Epithelial cell of esophagus (primary cell): Measurements from ENCODE around the gene IRF6.
A peak's percentile ranks its signal among the peaks of the same experiment; 100 is the strongest.
"Not testable (repeated sequence)": the region's sequence is repeated elsewhere in the genome, so short reads cannot be mapped to it uniquely, and the experiment has no call there.

ENCODE experiments used
- DNase-seq: peaks from one replicate; pipeline ENCODE4 v3.0.0; 2010; ENCODE audit warnings: low read depth
- H3K4me3 ChIP-seq: 2 replicates; pipeline ENCODE4 v1.5.1; 2011; ENCODE audit warnings: mild to moderate bottlenecking, low read length, control low read depth
- TF ChIP-seq, protein P1 (sequence below): IDR thresholded peaks from 2 replicates; pipeline ENCODE4 v1.5.1; 2011; ENCODE audit warnings: low read depth, mild to moderate bottlenecking, low read length, control low read depth, inconsistent platforms; ENCODE audit not compliant: insufficient read depth; ENCODE audit errors: missing control alignments

IRF6 gene

DNA sequence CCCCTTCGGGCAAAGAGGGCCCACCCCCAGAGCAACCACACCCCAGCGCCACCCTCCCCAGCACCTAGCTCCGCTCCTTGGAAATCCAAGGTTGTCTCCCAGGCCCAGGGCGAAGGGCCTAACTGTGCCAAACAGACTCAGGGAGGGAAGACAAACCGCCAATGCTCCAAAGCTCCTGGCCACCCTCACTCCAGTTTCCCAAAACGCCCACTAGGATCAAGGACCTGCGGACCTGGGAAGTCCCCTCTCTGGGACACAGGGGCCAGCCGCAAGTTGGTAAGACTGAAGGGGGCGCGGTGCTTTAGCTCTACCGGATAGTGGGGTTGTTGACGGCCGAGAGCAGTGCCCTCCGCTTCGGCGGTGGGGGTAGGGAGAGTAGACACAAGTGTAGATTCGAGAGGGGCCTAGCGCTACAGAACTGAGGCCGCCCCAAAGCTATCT, 581 bp downstream of the IRF6 start:
- no peak for DNase-seq
- TF ChIP-seq, protein P1, sequence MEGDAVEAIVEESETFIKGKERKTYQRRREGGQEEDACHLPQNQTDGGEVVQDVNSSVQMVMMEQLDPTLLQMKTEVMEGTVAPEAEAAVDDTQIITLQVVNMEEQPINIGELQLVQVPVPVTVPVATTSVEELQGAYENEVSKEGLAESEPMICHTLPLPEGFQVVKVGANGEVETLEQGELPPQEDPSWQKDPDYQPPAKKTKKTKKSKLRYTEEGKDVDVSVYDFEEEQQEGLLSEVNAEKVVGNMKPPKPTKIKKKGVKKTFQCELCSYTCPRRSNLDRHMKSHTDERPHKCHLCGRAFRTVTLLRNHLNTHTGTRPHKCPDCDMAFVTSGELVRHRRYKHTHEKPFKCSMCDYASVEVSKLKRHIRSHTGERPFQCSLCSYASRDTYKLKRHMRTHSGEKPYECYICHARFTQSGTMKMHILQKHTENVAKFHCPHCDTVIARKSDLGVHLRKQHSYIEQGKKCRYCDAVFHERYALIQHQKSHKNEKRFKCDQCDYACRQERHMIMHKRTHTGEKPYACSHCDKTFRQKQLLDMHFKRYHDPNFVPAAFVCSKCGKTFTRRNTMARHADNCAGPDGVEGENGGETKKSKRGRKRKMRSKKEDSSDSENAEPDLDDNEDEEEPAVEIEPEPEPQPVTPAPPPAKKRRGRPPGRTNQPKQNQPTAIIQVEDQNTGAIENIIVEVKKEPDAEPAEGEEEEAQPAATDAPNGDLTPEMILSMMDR = peak; percentile 15
- peak overlapping the region; percentile 95 for H3K4me3 ChIP-seq

- TF ChIP-seq, protein P1 = no peak
- DNase-seq = peak; percentile 44
- H3K4me3 ChIP-seq = peak overlapping the region; percentile 95
Measured at GRCh38 chr1:209803568-209803967, 2.4 kb downstream of the IRF6 start.

DNA sequence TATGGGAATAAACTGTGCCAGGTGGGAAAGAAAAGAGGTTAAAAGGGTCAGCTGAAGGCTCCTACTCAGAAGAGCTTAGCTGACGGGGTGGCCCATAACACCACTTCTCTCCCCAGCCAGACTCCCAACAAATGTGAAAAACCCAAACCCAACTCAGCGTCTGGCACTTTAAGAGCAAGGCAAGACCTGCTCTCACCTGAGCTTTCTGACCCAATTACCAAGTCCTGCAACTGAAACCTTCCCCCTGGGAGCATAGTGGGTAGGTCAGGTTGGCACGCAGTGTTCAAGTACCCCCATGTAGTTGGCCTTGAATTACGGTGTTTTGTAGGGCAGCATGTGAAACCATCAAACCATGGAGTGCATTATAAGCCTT, 3.2 kb downstream of the IRF6 start:
- peak overlapping the region; percentile 95 for H3K4me3 ChIP-seq
- peak; percentile 46 for DNase-seq
- TF ChIP-seq, protein P1 = no peak

DNA sequence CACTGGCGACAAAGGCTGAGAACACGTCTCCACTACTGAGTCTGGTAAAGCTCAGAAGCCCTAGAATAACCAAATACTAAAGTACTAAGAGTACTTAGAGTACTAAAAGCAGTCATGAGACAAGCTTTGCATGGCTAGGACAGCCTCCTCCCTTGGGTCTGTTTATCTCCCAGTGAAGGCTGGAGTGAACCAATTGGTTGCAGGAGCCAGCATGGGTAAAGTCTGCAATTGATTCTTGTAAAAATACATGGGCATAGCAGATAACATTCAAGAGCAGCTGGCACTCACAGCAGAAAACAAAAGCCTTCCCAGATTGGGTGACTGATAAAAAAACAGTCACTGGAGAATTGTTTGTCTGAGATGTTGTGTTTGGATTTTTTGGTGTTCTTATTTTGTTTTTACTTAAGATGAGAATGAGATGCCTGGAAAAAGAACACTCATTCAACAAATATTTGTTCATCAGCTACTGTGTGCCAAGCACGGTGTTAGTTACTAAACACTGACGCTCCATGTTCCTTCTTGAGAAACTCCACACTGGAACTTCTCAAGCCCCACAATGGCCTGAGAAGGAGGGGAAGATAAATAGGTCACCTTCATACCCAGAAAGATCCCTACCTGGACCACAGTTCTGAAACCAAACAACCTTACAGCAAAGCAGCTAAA, 3.7 kb downstream of the IRF6 start:
- H3K4me3 ChIP-seq = peak overlapping the region; percentile 95
- TF ChIP-seq, protein P1 = no peak
- DNase-seq = peak; percentile 57

DNA sequence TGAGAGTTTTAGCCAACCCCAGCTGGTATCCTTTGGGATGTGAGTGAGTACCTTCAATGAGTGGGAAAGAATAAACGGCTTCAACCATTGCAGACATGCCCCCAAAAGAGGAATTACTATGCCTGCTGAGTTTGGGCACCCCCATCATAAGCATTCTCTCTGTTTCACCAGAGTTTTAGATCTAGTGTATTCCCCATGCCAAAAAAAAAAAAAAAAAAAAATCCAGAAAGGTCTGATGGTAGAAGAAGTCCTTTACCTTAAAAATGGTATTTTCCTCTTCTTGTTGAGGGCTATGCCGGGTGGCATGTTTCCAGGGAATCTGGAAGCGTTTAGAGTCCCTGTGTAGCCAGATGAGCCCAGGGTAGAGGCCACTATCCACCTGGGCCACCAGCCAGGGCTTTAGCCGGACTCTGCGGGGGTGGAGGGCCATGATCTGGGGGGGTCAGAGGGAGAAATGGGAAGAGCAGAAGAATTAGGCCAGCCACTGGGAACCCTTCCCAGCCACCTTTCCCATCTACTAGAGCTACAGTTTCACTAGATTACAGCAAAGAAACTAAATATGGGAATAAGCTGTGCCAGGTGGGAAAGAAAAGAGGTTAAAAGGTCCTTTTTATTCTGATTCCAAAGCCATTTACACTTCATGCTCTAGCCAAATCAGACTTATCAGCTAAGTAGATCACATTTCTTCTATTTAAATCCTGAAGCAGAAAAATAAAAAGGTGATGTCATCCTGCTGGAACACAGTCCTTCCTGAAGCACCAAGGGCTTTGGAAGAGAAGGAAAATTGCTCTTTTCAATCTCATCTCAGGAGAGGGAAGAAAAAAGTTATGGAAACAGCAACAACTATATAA, 4.7 kb downstream of the IRF6 start:
- DNase-seq = peak; percentile 24
- TF ChIP-seq, protein P1 = no peak
- H3K4me3 ChIP-seq = peak overlapping the region; percentile 95

DNA sequence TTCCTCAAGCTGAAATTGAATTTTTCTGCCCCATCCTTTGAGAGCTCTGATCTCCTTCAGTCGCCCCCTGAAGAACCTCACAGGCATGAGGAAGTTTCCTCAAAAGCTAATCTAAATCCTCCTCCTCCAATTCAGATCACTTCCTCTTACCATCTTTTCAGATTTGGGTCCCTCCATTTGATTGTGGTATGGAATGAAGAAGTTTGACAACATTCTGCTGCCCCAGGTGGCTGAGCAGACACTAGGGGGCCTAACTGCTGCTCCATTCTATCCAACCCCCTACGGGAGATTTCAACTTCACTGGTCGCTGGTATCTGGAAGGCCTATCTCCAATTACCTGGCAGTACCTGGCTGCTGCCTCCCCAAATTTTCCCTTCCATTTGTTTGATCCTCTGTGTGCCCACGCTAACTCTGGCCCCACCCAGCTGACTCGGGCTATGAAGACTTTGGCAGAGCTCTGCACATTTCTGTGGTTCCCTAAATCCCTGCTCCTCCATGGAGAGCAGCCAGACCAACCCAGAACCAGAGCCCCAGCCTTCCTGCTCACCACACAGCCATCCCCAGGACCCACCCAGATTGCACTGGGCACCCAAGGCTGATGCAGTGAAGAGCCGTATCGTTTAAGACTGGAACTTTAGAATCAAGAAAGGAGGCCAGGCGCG, 7.8 kb downstream of the IRF6 start:
- DNase-seq = no peak

GRCh38 chr1:209793711-209794110, 12.2 kb downstream of the IRF6 start:
- H3K4me3 ChIP-seq, DNase-seq: not testable (repeated sequence)

More for the DNA sequence above, 7.8 kb downstream of the IRF6 start:
- TF ChIP-seq, protein P1 = peak; percentile 49
- H3K4me3 ChIP-seq = no peak overlapping the region
